Fibroblast of lung (primary cell): ENCODE results near the gene UBE3D. TPM values are rescaled to one million over a fixed set of nuclear protein-coding genes. Genes with fewer than 3 reads are reported as not detected.

Experiments
- DNase-seq, 2 donors: peaks; one replicate each; pipeline versions ENCODE4 v3.0.0 to v3.0.0-alpha.2; 2010; ENCODE audit warnings: low read depth in 2 of 2
- H2AFZ ChIP-seq: 2 replicates; pipeline ENCODE4 v1.5.1; 2012; ENCODE audit warnings: low read length, control low read depth, inconsistent platforms
- H3K27ac ChIP-seq: 2 replicates; pipeline ENCODE4 v1.5.1; 2011; ENCODE audit warnings: low read length, control low read depth; ENCODE audit not compliant: insufficient read depth
- H3K27me3 ChIP-seq: 2 replicates; pipeline ENCODE4 v1.5.1; 2011; ENCODE audit warnings: mild to moderate bottlenecking, low read length; ENCODE audit not compliant: control insufficient read depth, insufficient read depth
- H3K36me3 ChIP-seq: 2 replicates; pipeline ENCODE4 v1.5.1; 2011; ENCODE audit warnings: low read length; ENCODE audit not compliant: control insufficient read depth, insufficient read depth
- H3K4me1 ChIP-seq: 2 replicates; pipeline ENCODE4 v1.5.1; 2011; ENCODE audit warnings: low read length; ENCODE audit not compliant: control insufficient read depth, insufficient read depth; ENCODE audit errors: extremely low read depth
- H3K4me2 ChIP-seq: 2 replicates; pipeline ENCODE4 v1.5.1; 2011; ENCODE audit warnings: low read length, control low read depth; ENCODE audit not compliant: insufficient read depth; ENCODE audit errors: extremely low read depth
- H3K4me3 ChIP-seq, 4 experiments: fragments of 200-600 bp in 1 of 4; sonication (generic) in 1 of 4; replicated peaks in 1 of 4; 2 replicates each; pipeline ENCODE4 v1.5.1; 2011 to 2016; ENCODE audit warnings: low read length in 4 of 4, low read depth in 3 of 4, mild to moderate bottlenecking in 3 of 4, control low read depth in 2 of 4, inconsistent platforms in 1 of 4, mixed read lengths in 1 of 4; ENCODE audit not compliant: insufficient read depth in 1 of 4; ENCODE audit errors: control extremely low read depth in 1 of 4
- H3K79me2 ChIP-seq: 2 replicates; pipeline ENCODE4 v1.5.1; 2012; ENCODE audit warnings: mild to moderate bottlenecking, low read length, inconsistent platforms; ENCODE audit not compliant: control insufficient read depth, insufficient read depth
- H3K9ac ChIP-seq: 2 replicates; pipeline ENCODE4 v1.5.1; 2011; ENCODE audit warnings: mild to moderate bottlenecking, low read length, control low read depth; ENCODE audit not compliant: insufficient read depth
- H3K9me3 ChIP-seq: 2 replicates; pipeline ENCODE4 v1.5.1; 2012; ENCODE audit warnings: low read depth, low read length; ENCODE audit not compliant: control insufficient read depth, insufficient read depth
- H4K20me1 ChIP-seq: 2 replicates; pipeline ENCODE4 v1.5.1; 2011; ENCODE audit warnings: low read length; ENCODE audit not compliant: control insufficient read depth, insufficient read depth; ENCODE audit errors: extremely low read depth
- CTCF ChIP-seq, 2 donors: IDR thresholded peaks in 1 of 2; conservative IDR thresholded peaks in 1 of 2; 1 replicate in 1 of 2; 2 replicates in 1 of 2; pipeline ENCODE4 v1.5.1; 2011 to 2012; ENCODE audit warnings: low read length in 2 of 2, control low read depth in 1 of 2, inconsistent platforms in 1 of 2, low read depth in 1 of 2, mild to moderate bottlenecking in 1 of 2
- EZH2 ChIP-seq: IDR thresholded peaks from 2 replicates; pipeline ENCODE4 v1.5.1; 2012; ENCODE audit warnings: low read length, control low read depth, mild to moderate bottlenecking; ENCODE audit errors: missing control alignments
- polyA plus RNA-seq, 2 donors: library from polyadenylated mRNA; depleted of rRNA in 1 of 2; stranded (reverse) in 1 of 2; unstranded in 1 of 2; fragments of >200 nt; gene quantifications; 2 replicates each; pipeline ENCODE4 v1.2.1, GENCODE V29; 2011 to 2012; ENCODE audit warnings: missing spikeins in 1 of 2
- total RNA-seq: library from RNA; depleted of rRNA; stranded (reverse); fragments of >200 nt; gene quantifications from 2 replicates; pipeline ENCODE4 v1.2.1, GENCODE V29; 2014

UBE3D gene
- total and polyA plus RNA-seq, 2 donors (not counting 1 experiment from before 2014, with no cell fraction given) = 2.8 to 5.6 TPM

- Histone ChIP-seq H3K36me3 (no peaks in the 10 kb centered on the region), H3K9ac (no peak overlapping the region), H2AFZ (no peak overlapping the region), H3K4me2 (no peak overlapping the region), H3K27me3 (no peaks in the 10 kb centered on the region), H3K79me2 (no peaks in the 10 kb centered on the region), H3K9me3 (no peaks in the 10 kb centered on the region), H3K27ac (no peak overlapping the region), H3K4me3 (no peak overlapping the region), H3K4me1 (no peaks in the 10 kb centered on the region), H4K20me1 (no peaks in the 10 kb centered on the region)
- TF ChIP-seq CTCF (conservative IDR thresholded peaks at IDR 0.05 in 1 of 2, IDR thresholded peaks at IDR 0.05 in 1 of 2; ENCODE audit: low read depth in 1 of 2, low read length in 2 of 2) (no peak), EZH2 (no peak)
- DNase-seq = no peak
Measured at GRCh38 chr6:82976179-82976578, 89.5 kb downstream of the UBE3D start.

- H3K9ac ChIP-seq = no peak overlapping the region
- no peaks in the 10 kb centered on the region for H4K20me1 ChIP-seq
- no peak overlapping the region for H3K4me2 ChIP-seq
- no peaks in the 10 kb centered on the region for H3K4me1 ChIP-seq
- no peaks in the 10 kb centered on the region for H3K79me2 ChIP-seq
- H3K36me3 ChIP-seq = no peaks in the 10 kb centered on the region
- no peaks in the 10 kb centered on the region for H3K9me3 ChIP-seq
- no peaks in the 10 kb centered on the region for H3K27me3 ChIP-seq
- H3K4me3 ChIP-seq = no peak overlapping the region
- no peak overlapping the region for H2AFZ ChIP-seq
- no peak overlapping the region for H3K27ac ChIP-seq
- DNase-seq = no peak
- TF ChIP-seq CTCF (conservative IDR thresholded peaks at IDR 0.05 in 1 of 2, IDR thresholded peaks at IDR 0.05 in 1 of 2; ENCODE audit: low read depth in 1 of 2, low read length in 2 of 2) = no peak
- no peak for TF ChIP-seq EZH2
Measured at GRCh38 chr6:82971877-82972460, 93.7 kb downstream of the UBE3D start.

GRCh38 chr6:82970839-82971238 lies 94.8 kb downstream of the UBE3D start:
- H3K9ac ChIP-seq = no peak overlapping the region
- H3K4me3 ChIP-seq = no peak overlapping the region
- H3K9me3 ChIP-seq = no peaks in the 10 kb centered on the region
- DNase-seq = no peak
- no peak for TF ChIP-seq EZH2
- TF ChIP-seq CTCF (conservative IDR thresholded peaks at IDR 0.05 in 1 of 2, IDR thresholded peaks at IDR 0.05 in 1 of 2; ENCODE audit: low read depth in 1 of 2, low read length in 2 of 2) = no peak
- H3K27ac ChIP-seq = no peak overlapping the region
- H3K4me2 ChIP-seq = no peak overlapping the region
- H3K4me1 ChIP-seq = no peaks in the 10 kb centered on the region
- H4K20me1 ChIP-seq = no peaks in the 10 kb centered on the region
- H3K79me2 ChIP-seq = no peaks in the 10 kb centered on the region
- H2AFZ ChIP-seq = no peak overlapping the region
- H3K36me3 ChIP-seq = no peaks in the 10 kb centered on the region
- no peaks in the 10 kb centered on the region for H3K27me3 ChIP-seq
